Neural cell (in vitro differentiated cells): ENCODE results near the gene PCLO.

Experiments
- CTCF ChIP-seq: fragments of 450-650 bp; IDR thresholded peaks from 2 replicates; pipeline ENCODE4 v1.5.1; 2014; ENCODE audit warnings: antibody characterized with exemption, mild to moderate bottlenecking, moderate library complexity; ENCODE audit not compliant: poor library complexity, severe bottlenecking
- EP300 ChIP-seq: fragments of 450-650 bp; conservative IDR thresholded peaks from 2 replicates; pipeline ENCODE4 v1.6.1; 2014; ENCODE audit warnings: antibody characterized with exemption, mild to moderate bottlenecking, moderate library complexity; ENCODE audit not compliant: poor library complexity, severe bottlenecking
- EZH2 ChIP-seq: fragments of 200-600, 300-800 bp; shearing (Covaris generic), sonication (generic); IDR thresholded peaks from 2 replicates; pipeline ENCODE4 v1.6.1; 2014; ENCODE audit warnings: antibody characterized with exemption, low read length, borderline replicate concordance, mild to moderate bottlenecking; ENCODE audit not compliant: insufficient read depth, poor library complexity, severe bottlenecking
- MXI1 ChIP-seq: fragments of 450-650 bp; conservative IDR thresholded peaks from 2 replicates; pipeline ENCODE4 v1.6.1; 2014; ENCODE audit warnings: antibody characterized with exemption, mild to moderate bottlenecking; ENCODE audit not compliant: poor library complexity, severe bottlenecking
- POLR2AphosphoS5 ChIP-seq: IDR thresholded peaks from 2 replicates; pipeline ENCODE4 v1.6.1; 2012
- RAD21 ChIP-seq: fragments of 450-650 bp; conservative IDR thresholded peaks from 2 replicates; pipeline ENCODE4 v1.6.1; 2014; ENCODE audit warnings: antibody characterized with exemption, mild to moderate bottlenecking, moderate library complexity

GRCh38 chr7:83161186-83161585 is 1.5 kb downstream of the PCLO start:
- TF ChIP-seq CTCF (no peak), EZH2 (no peak), EP300 (no peak), RAD21 (no peak), MXI1 (no peak), POLR2AphosphoS5 (no peak)
